Heart left ventricle (tissue), 16 donors: ENCODE measurements around the gene OS9. TPM values are rescaled to one million over a fixed set of nuclear protein-coding genes. Genes with fewer than 3 reads are reported as not detected.
A peak's percentile ranks its signal among the peaks of the same experiment; 100 is the strongest.

Experiments used
- ATAC-seq, 4 donors: fragments of 200-7000 bp; cut with Tn5 transposase; one replicate each; pipeline ENCODE4 v1.9.1; 2020 to 2022; ENCODE audit warnings: moderate library complexity in 4 of 4, mild to moderate bottlenecking in 3 of 4, moderate number of reproducible peaks in 1 of 4
- DNase-seq, 5 donors: peaks; one replicate each; pipeline ENCODE4 v3.0.0-alpha.2; 2020
- H3K27ac ChIP-seq, 12 donors: fragments of 200-600 bp; sonication (generic) in 4 of 12; one replicate each; pipeline versions ENCODE4 v1.5.0 to v1.8.0; 2016 to 2022; ENCODE audit warnings: mild to moderate bottlenecking in 2 of 12
- H3K27me3 ChIP-seq, 9 donors: fragments of 200-600 bp; sonication (generic) in 2 of 9; one replicate each; pipeline versions ENCODE4 v1.5.1 to v1.8.0; 2016 to 2022; ENCODE audit warnings: mild to moderate bottlenecking in 3 of 9
- H3K36me3 ChIP-seq, 9 donors: fragments of 200-600 bp; sonication (generic) in 2 of 9; one replicate each; pipeline versions ENCODE4 v1.5.0 to v1.8.0; 2018 to 2022; ENCODE audit warnings: mild to moderate bottlenecking in 2 of 9
- H3K4me1 ChIP-seq, 12 donors: fragments of 200-600 bp; sonication (generic) in 4 of 12; one replicate each; pipeline versions ENCODE4 v1.5.0 to v1.8.0; 2016 to 2022; ENCODE audit warnings: mild to moderate bottlenecking in 3 of 12
- H3K4me3 ChIP-seq, 12 donors: fragments of 200-600 bp; sonication (generic) in 4 of 12; one replicate each; pipeline versions ENCODE4 v1.5.0 to v1.8.0; 2017 to 2022; ENCODE audit warnings: mild to moderate bottlenecking in 9 of 12, moderate library complexity in 4 of 12
- H3K9me3 ChIP-seq, 12 donors: fragments of 200-600 bp; sonication (generic) in 4 of 12; one replicate each; pipeline versions ENCODE4 v1.5.0 to v1.8.0; 2016 to 2022; ENCODE audit warnings: mild to moderate bottlenecking in 1 of 12
- CTCF ChIP-seq, 12 donors: fragments of 200-600 bp; sonication (generic) in 4 of 12; IDR thresholded peaks; one replicate each; pipeline versions ENCODE4 v1.5.0 to v1.8.0; 2018 to 2022; ENCODE audit warnings: antibody characterized with exemption in 12 of 12, mild to moderate bottlenecking in 5 of 12
- POLR2A ChIP-seq, 2 donors: fragments of 450-650 bp; IDR thresholded peaks; one replicate each; pipeline ENCODE4 v1.6.1; 2017; ENCODE audit warnings: antibody characterized with exemption in 2 of 2, mild to moderate bottlenecking in 2 of 2, moderate library complexity in 2 of 2
- WGBS, 4 donors: extraction: QIAGEN DNeasy Blood & Tissue Kit in 2 of 4; methylation state at CpG; one replicate each; pipeline versions ENCODE4 v1.1.5 to v1.1.7; 2013 to 2018; 5-methylcytosine and 5-hydroxymethylcytosine counted together
- intact Hi-C, 10 donors: fragments of 100-400 bp; cut with DNase I; formaldehyde crosslinking; loops; one replicate each; pipeline versions ENCODE4 v1.11.1 to v1.14.2; 2022
- polyA plus RNA-seq, 2 donors: library from polyadenylated mRNA; stranded (reverse); fragments of 200-250 nt; gene quantifications; one replicate each; pipeline ENCODE4 v1.2.3, GENCODE V29; 2013
- total RNA-seq, 9 donors: library from RNA; depleted of rRNA in 2 of 9; stranded (reverse); fragments of >200 nt in 2 of 9; fragmentation: NEBNext Ultra II Directional in 3 of 9; extraction: Animal tissue kit (Norgen Biotek cat#: 25700) in 3 of 9; gene quantifications; one replicate each; pipeline versions ENCODE4 v1.1.0 to v1.2.4, GENCODE V29; 2016 to 2023
- donor health status: ischemic (EF 13 %, LVEDD 7.1; RV severe dilation, severe dysfunction).
- donor health status: healthy with polysubstance abuse.
- donor health status: DM: no; HTN: yes; CAD: no.
- donor health status: DM: no; HTN: no; CAD: no.
- donor health status: ischemic (EF 25% LVEDD 6.9; RV normal size, moderate dysfunction).
- donor health status: ischemic (EF 25% LVEDD 5.7; RV mildly dilated, moderate dysfunction).
- donor health status: healthy.
- donor health status: DM: yes; HTN: yes; CAD: no.
- donor health status: ischemic (EF 35%, LVEDD 5.7; RV mildly dilated, moderate dysfunction).
- donor health status: nonischemic (EF 11% LVEDD 7.7; RV severe dilation, severe dysfunction).
- donor health status: DM: yes; HTN: yes; CAD: no.
- donor health status: PGD.
- donor health status: ischemic (EF 29% LVEDD 5.4; RV normal size, mild dysfunction).
- donor health status: nonischemic (EF 23%, LVEDD 6.1; RV moderate dilation, normal function).

OS9 gene
- total and polyA plus RNA-seq, 11 donors, result 89.4 to 196 (median 130) TPM

- no peak for TF ChIP-seq CTCF (IDR thresholded peaks at IDR 0.05)
- no peak for TF ChIP-seq POLR2A (IDR thresholded peaks at IDR 0.05)
- intact Hi-C loops, result no loop called here
- Histone ChIP-seq H3K36me3 (peaks cover 0 to 61% (median 40%) of the 10 kb centered on the region in 9 donors), H3K4me3 (no peak overlapping the region), H3K27ac (no peak overlapping the region), H3K4me1 (peaks cover 0 to 28% (median 9%) of the 10 kb centered on the region in 12 donors), H3K27me3 (peaks cover 0 to 20% (median 0%) of the 10 kb centered on the region in 9 donors), H3K9me3 (no peaks in the 10 kb centered on the region)
- WGBS, 4 donors, result 56 to 66% (median 61%) methylated on average over 11 of the region's 11 CpGs
- ATAC-seq (no peak), DNase-seq (peak in 1 of 5 donors; percentile 4)
These were observed 29.0 kb downstream of the OS9 start for GRCh38 chr12:57722716-57723629.

GRCh38 chr12:57723630-57723962, 29.7 kb downstream of the OS9 start:
- Histone ChIP-seq H3K4me1 (peaks cover 0 to 29% (median 9%) of the 10 kb centered on the region in 12 donors), H3K27me3 (peaks cover 0 to 20% (median 0%) of the 10 kb centered on the region in 9 donors), H3K36me3 (peaks cover 0 to 60% (median 34%) of the 10 kb centered on the region in 9 donors), H3K9me3 (no peaks in the 10 kb centered on the region), H3K4me3 (no peak overlapping the region), H3K27ac (no peak overlapping the region)
- ATAC-seq (no peak), DNase-seq (no peak)
- 56 to 76% (median 68%) methylated on average over 2 of the region's 2 CpGs for WGBS, 4 donors
- intact Hi-C loops, result no loop called here
- TF ChIP-seq POLR2A (IDR thresholded peaks at IDR 0.05) (no peak), CTCF (IDR thresholded peaks at IDR 0.05) (no peak)

- no peaks in the 10 kb centered on the region for H3K9me3 ChIP-seq
- WGBS, 4 donors, result 78 to 86% (median 78%) methylated on average over 12 of the region's 12 CpGs
- peaks cover 0 to 20% (median 0%) of the 10 kb centered on the region in 9 donors for H3K27me3 ChIP-seq
- H3K36me3 ChIP-seq, result peaks cover 0 to 53% (median 27%) of the 10 kb centered on the region in 9 donors
- DNase-seq (peak in 2 of 5 donors; percentile 4 to 8), ATAC-seq (no peak)
- TF ChIP-seq CTCF (IDR thresholded peaks at IDR 0.05) (no peak), POLR2A (IDR thresholded peaks at IDR 0.05) (no peak)
- peaks cover 0 to 29% (median 9%) of the 10 kb centered on the region in 12 donors for H3K4me1 ChIP-seq
- intact Hi-C loops, result no loop called here
- H3K27ac ChIP-seq, result no peak overlapping the region
- no peak overlapping the region for H3K4me3 ChIP-seq
These were observed 30.3 kb downstream of the OS9 start for GRCh38 chr12:57724003-57724935.
